ENCODE measurements around the gene PRPF31. TPM values are rescaled to one million over a fixed set of nuclear protein-coding genes. Genes with fewer than 3 reads are reported as not detected.

PRPF31 gene
- total and polyA plus RNA-seq, 9 of the 15 experiments (the other 6 are each of a cell fraction or from before 2014, with no cell fraction given) = 5.8 to 92.2 (median 69.2) TPM

GRCh38 chr19:54102421-54103169 is 13.0 kb upstream of the PRPF31 start, which contains the start of gene NDUFA3 (continued):
- TF ChIP-seq SOX6 (IDR thresholded peaks at IDR 0.05) (no peak), ZNF696 (CRISPR knock-in tag; conservative IDR thresholded peaks at IDR 0.05) (no peak), HINFP (tag; conservative IDR thresholded peaks at IDR 0.05; ENCODE audit: low read depth) (no peak)

DNA sequence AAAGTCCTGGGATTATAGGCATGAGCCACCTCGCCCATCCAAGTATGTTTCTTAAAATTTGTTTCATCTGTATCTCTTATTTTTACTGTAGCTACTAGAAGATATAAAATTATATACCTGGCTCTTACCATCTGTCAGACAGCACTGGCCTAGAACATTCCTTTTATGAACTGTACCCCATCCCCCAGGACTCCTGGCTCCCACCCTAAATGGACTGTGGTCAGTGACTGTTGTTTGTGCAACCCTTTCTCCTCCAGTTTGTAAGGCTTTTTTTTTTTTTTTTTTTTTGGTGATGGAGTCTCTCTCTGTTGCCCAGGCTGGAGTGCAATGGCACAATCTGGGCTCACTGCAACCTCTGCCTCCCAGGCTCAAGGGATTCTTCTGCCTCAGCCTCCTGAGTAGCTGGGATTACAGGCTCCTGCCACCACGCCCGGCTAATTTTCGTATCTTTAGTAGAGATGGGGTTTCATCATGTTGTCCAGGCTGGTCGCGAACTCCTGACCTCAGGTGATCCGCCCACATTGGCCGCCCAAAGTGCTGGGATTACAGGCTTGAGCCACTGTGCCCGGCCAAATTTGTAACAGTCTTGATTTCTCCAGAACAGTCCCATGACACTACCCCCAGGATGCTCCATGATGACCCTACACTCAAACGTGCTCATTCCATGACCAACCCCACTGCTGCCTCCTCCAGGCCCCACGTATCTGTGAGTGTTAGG is 10.4 kb upstream of the PRPF31 start:
- Histone ChIP-seq H2AFZ (ENCODE audit: low read depth, low read length) (no peak overlapping the region), H3K4me2 (ENCODE audit: insufficient read depth, low read length) (no peak overlapping the region), H3K36me3 (ENCODE audit: control insufficient read depth, insufficient read depth, low read length) (peaks cover 58% of the 10 kb centered on the region; the same call in 2 of the 3 replicates), H3K9me3 (replicated peaks; ENCODE audit: control insufficient read depth, insufficient read depth, low read depth, low read length) (no peaks in the 10 kb centered on the region), H3K27me3 (ENCODE audit: control insufficient read depth in 2 of 2, insufficient read depth in 2 of 2, low read length in 2 of 2) (no peaks in the 10 kb centered on the region), H3K79me2 (ENCODE audit: control insufficient read depth, insufficient read depth, low read length) (peaks cover 24% of the 10 kb centered on the region), H3K4me1 (replicated peaks in 1 of 2; ENCODE audit: control insufficient read depth in 2 of 2, insufficient read depth in 2 of 2, low read length in 2 of 2) (peaks cover 0 to 34% of the 10 kb centered on the region in 2 experiments; a peak in 3 of 5 replicates), H3K9me1 (ENCODE audit: control insufficient read depth, insufficient read depth, low read length) (no peaks in the 10 kb centered on the region), H3K4me3 (no peak overlapping the region), H3K27ac (ENCODE audit: extremely low read depth, low read depth, low read length) (no peak overlapping the region), H4K20me1 (replicated peaks; ENCODE audit: control insufficient read depth, insufficient read depth, low read length) (peaks cover 3% of the 10 kb centered on the region; the same call in 1 of the 2 replicates), H3K9ac (ENCODE audit: insufficient read depth in 1 of 2, low read depth in 2 of 2, low read length in 2 of 2) (no peak overlapping the region)
- intact Hi-C loops (cut with micrococcal nuclease) = no loop called here
- DNase-seq (ENCODE audit: extremely low read depth in 1 of 4, low spot score in 3 of 4) (no peak), FAIRE-seq (no peak), ATAC-seq (no peak)
- CTCF ChIA-PET (ENCODE audit: low intra/inter-chr PET ratio) = no interaction called here
- in situ Hi-C loops (cut with MboI) = no loop called here
- no TSS peak for BruUV-seq (replicated peaks)
- 78% methylated on average over 10 of the region's 11 CpGs for WGBS (ENCODE audit: insufficient coverage, low coverage, missing lambda C conversion rate)
- POLR2A ChIA-PET = no interaction called here
- TF ChIP-seq NRF1 (conservative IDR thresholded peaks at IDR 0.05 in 1 of 2, IDR thresholded peaks at IDR 0.05 in 1 of 2) (no peak), POLR2G (IDR thresholded peaks at IDR 0.05; ENCODE audit: low read depth, low read length) (no peak), POLR3A (IDR thresholded peaks at IDR 0.05; ENCODE audit: borderline replicate concordance, extremely low read depth, insufficient read depth, insufficient read length) (no peak), HMBOX1 (IDR thresholded peaks at IDR 0.05) (no peak), FOXK1 (CRISPR knock-in tag; IDR thresholded peaks at IDR 0.05; ENCODE audit: borderline replicate concordance) (no peak), TRIM28 (IDR thresholded peaks at IDR 0.05) (no peak), DIDO1 (tag; IDR thresholded peaks at IDR 0.05; ENCODE audit: low read depth) (no peak), RBFOX2 (IDR thresholded peaks at IDR 0.05; ENCODE audit: low read depth, low read length) (no peak)
- TF ChIP-seq, protein P1, sequence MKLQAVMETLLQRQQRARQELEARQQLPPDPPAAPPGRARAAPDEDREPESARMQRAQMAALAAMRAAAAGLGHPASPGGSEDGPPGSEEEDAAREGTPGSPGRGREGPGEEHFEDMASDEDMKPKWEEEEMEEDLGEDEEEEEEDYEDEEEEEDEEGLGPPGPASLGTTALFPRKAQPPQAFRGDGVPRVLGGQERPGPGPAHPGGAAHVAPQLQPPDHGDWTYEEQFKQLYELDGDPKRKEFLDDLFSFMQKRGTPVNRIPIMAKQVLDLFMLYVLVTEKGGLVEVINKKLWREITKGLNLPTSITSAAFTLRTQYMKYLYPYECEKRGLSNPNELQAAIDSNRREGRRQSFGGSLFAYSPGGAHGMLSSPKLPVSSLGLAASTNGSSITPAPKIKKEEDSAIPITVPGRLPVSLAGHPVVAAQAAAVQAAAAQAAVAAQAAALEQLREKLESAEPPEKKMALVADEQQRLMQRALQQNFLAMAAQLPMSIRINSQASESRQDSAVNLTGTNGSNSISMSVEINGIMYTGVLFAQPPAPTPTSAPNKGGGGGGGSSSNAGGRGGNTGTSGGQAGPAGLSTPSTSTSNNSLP (IDR thresholded peaks at IDR 0.05; ENCODE audit: borderline replicate concordance, low read depth, low read length) = no peak
- TF ChIP-seq, protein P2, sequence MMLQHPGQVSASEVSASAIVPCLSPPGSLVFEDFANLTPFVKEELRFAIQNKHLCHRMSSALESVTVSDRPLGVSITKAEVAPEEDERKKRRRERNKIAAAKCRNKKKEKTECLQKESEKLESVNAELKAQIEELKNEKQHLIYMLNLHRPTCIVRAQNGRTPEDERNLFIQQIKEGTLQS (IDR thresholded peaks at IDR 0.05) = no peak
- TF ChIP-seq, protein P2 (CRISPR knock-in tag; conservative IDR thresholded peaks at IDR 0.05) = no peak
